Lower leg skin (tissue), 3 donors: ENCODE results near the gene MEF2C.

Experiments
- CTCF ChIP-seq, 3 donors: fragments of 450-650 bp; IDR thresholded peaks; one replicate each; pipeline ENCODE4 v1.5.1; 2016; ENCODE audit warnings: antibody characterized with exemption in 3 of 3, mild to moderate bottlenecking in 3 of 3, moderate library complexity in 2 of 3
- POLR2A ChIP-seq, 2 donors: fragments of 450-650 bp; IDR thresholded peaks; one replicate each; pipeline ENCODE4 v1.6.1; 2016 to 2017; ENCODE audit warnings: antibody characterized with exemption in 2 of 2, mild to moderate bottlenecking in 1 of 2, moderate library complexity in 1 of 2

GRCh38 chr5:88718736-88719135 is 164.2 kb downstream of the MEF2C start:
- TF ChIP-seq POLR2A (IDR thresholded peaks at IDR 0.05) (no peak), CTCF (IDR thresholded peaks at IDR 0.05) (no peak)
